Adrenal gland (tissue), 12 donors: ENCODE measurements around the gene DEF6. TPM values are rescaled to one million over a fixed set of nuclear protein-coding genes. Genes with fewer than 3 reads are reported as not detected.
A peak's percentile ranks its signal among the peaks of the same experiment; 100 is the strongest.

Experiments
- DNase-seq, 7 donors: peaks; one replicate each; pipeline ENCODE4 v3.0.0-alpha.2; 2019 to 2020
- H3K27ac ChIP-seq, 5 donors: fragments of 200-600 bp; sonication (generic) in 4 of 5; 1 replicate in 3 of 5; 2 replicates in 2 of 5; pipeline versions ENCODE4 v1.5.1 to v1.8.0; 2016 to 2020; ENCODE audit warnings: mild to moderate bottlenecking in 1 of 5
- H3K27me3 ChIP-seq: fragments of 200-600 bp; 2 replicates; pipeline ENCODE4 v1.8.0; 2021
- H3K36me3 ChIP-seq, 2 donors: fragments of 200-600 bp; replicated peaks in 1 of 2; 1 replicate in 1 of 2; 2 replicates in 1 of 2; pipeline versions ENCODE4 v1.5.1 to v1.8.0; 2018 to 2022
- H3K4me1 ChIP-seq, 2 donors: fragments of 200-600 bp; replicated peaks in 1 of 2; 1 replicate in 1 of 2; 2 replicates in 1 of 2; pipeline versions ENCODE4 v1.5.1 to v1.8.0; 2018 to 2021
- H3K4me3 ChIP-seq, 4 donors: fragments of 200-600 bp; sonication (generic) in 3 of 4; one replicate each; pipeline ENCODE4 v1.5.1; 2016 to 2018
- H3K9me3 ChIP-seq, 3 donors: fragments of 200-600 bp; sonication (generic) in 1 of 3; replicated peaks in 1 of 3; 1 replicate in 2 of 3; 2 replicates in 1 of 3; pipeline versions ENCODE4 v1.5.1 to v1.8.0; 2016 to 2021
- POLR2A ChIP-seq, 2 donors: fragments of 450-650 bp; IDR thresholded peaks; one replicate each; pipeline ENCODE4 v1.6.1; 2017; ENCODE audit warnings: antibody characterized with exemption in 2 of 2, mild to moderate bottlenecking in 2 of 2, moderate library complexity in 1 of 2
- WGBS, 4 donors: extraction: QIAGEN DNeasy Blood & Tissue Kit in 2 of 4; methylation state at CpG; one replicate each; pipeline versions ENCODE4 v1.1.5 to v1.1.7; 2013 to 2017; 5-methylcytosine and 5-hydroxymethylcytosine counted together
- intact Hi-C, 2 donors: fragments of 100-400 bp; cut with DNase I; formaldehyde crosslinking; loops; one replicate each; pipeline versions ENCODE4 v1.14.1 to v1.15.0; 2022 to 2023
- polyA plus RNA-seq, 3 donors: library from polyadenylated mRNA; stranded (reverse); fragments of 200-250 nt in 2 of 3; fragments of 350-450 nt in 1 of 3; fragmentation: Illumina TruSeq in 1 of 3; extraction: RNeasy Lipid Tissue Mini Kit (QIAGEN cat#74804) in 1 of 3; gene quantifications; one replicate each; pipeline ENCODE4 v1.2.3, GENCODE V29; 2013 to 2014
- total RNA-seq, 9 donors: library from RNA; depleted of rRNA in 4 of 9; stranded (reverse); fragments of >200 nt in 4 of 9; fragments of 120-200 nt in 1 of 9; fragmentation: NEBNext Ultra II Directional in 1 of 9; extraction: Animal tissue kit (Norgen Biotek cat#: 25700) in 1 of 9; gene quantifications; one replicate each; pipeline versions ENCODE4 v1.1.0 to v1.2.4, GENCODE V29; 2013 to 2023
- TF ChIP-seq, protein P1 (sequence below), 6 experiments: fragments of 450-650 bp in 4 of 6; fragments of 200-600 bp in 2 of 6; sonication (generic) in 1 of 6; IDR thresholded peaks; 1 replicate in 5 of 6; 2 replicates in 1 of 6; pipeline versions ENCODE4 v1.5.1 to v1.8.0; 2016 to 2021; ENCODE audit warnings: antibody characterized with exemption in 6 of 6, mild to moderate bottlenecking in 2 of 6, moderate library complexity in 1 of 6
- donor health status: healthy with polysubstance abuse.
- donor health status: Bipolar disorder and iron deficiency.
- donor health status: DM: yes; HTN: yes; CAD: no.
- donor health status: DM: no; HTN: no; CAD: no.
- donor health status: DM: no; HTN: no; CAD: no.
- donor health status: DM: yes; HTN: yes; CAD: no.

Gene DEF6
- total and polyA plus RNA-seq, 12 donors: 1.6 to 26.1 (median 6.1) TPM

DNA sequence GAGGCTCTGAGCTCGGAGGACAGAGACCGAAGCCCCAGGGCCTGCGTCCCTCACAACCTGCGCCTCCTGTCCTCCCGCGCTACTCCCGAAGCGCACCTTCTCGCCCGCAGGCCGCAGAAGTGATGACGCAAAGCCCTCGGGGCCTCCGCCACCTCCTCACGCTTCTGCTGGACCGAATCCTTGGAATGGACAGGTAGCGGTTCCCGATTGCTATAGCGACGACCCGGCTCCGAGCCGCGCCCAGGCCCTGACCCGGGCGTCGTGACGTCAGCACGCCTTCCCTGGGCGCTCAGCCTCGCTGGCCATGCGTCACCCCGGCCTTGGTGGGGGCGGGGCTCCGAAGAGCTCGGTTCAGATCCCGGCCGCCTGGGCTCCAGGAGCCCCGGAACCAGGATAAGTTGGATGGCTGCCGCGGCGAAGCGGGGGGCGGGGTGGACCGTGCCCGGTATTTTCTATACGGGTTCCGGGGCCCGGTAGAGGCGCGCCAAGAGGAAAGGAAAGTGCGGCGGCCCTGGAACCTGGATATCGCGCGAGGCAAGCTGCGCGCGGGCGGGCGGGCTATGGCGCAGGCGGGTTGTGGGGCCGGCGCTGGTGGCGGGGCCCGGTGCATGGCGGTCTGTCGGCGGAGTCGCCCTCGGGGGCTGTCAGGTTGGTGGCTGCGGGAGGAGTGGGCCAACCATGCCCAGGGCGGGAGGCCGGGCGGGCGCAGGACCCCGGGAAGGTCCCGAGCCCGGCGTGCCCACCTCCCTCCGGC lies 38.2 kb upstream of the DEF6 start, which contains the start of gene ZNF76:
ZNF76 (plus strand) TSS at position 542 of the 754 bp plus-strand sequence. CDS start 21,417 bp downstream, outside the sequence.
- 0% methylated on average over 1 to 76 of the region's 82 CpGs for WGBS, 4 donors

DNA sequence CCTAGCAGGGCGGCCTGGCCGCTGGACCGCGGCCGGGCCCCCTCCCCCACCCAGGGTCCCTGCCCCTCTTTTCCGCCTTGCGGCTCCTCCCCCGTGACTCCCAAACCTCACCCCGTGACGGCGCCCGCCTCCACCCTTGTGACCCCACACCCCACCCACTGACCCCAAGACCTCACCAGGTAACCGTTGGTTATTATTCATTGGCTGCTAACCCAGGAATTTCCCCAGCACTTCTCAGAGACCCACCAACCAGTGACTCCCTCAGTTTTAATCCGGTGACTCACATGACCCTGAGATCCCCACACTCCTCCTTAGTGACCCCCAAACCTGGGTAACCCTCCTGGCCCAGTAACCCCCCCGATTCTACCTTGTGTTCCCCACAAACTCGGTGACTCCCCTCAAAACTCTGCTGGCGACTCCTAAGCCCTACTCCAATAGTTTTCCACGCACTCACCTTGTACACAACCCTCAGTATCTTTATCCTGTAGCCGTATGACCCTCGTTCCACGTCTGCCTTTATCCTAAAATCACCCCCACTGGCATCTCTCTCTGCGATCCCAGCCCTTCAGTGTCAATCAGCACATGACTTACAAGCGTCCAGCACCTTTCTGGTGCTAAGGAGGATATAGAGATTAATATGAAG lies 37.5 kb upstream of the DEF6 start:
- H3K27me3 ChIP-seq: no peaks in the 10 kb centered on the region
- TF ChIP-seq, protein P1, sequence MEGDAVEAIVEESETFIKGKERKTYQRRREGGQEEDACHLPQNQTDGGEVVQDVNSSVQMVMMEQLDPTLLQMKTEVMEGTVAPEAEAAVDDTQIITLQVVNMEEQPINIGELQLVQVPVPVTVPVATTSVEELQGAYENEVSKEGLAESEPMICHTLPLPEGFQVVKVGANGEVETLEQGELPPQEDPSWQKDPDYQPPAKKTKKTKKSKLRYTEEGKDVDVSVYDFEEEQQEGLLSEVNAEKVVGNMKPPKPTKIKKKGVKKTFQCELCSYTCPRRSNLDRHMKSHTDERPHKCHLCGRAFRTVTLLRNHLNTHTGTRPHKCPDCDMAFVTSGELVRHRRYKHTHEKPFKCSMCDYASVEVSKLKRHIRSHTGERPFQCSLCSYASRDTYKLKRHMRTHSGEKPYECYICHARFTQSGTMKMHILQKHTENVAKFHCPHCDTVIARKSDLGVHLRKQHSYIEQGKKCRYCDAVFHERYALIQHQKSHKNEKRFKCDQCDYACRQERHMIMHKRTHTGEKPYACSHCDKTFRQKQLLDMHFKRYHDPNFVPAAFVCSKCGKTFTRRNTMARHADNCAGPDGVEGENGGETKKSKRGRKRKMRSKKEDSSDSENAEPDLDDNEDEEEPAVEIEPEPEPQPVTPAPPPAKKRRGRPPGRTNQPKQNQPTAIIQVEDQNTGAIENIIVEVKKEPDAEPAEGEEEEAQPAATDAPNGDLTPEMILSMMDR (IDR thresholded peaks at IDR 0.05): no peak
- no peak for TF ChIP-seq POLR2A (IDR thresholded peaks at IDR 0.05)
- H3K36me3 ChIP-seq: no peaks in the 10 kb centered on the region
- peaks cover 6 to 43% of the 10 kb centered on the region in 2 donors for H3K4me1 ChIP-seq
- peak; percentile 63 to 83 (median 78) for DNase-seq
- 3 to 12% (median 6%) methylated on average over 10 to 23 of the region's 23 CpGs for whole genome bisulfite sequencing, 4 donors
- H3K4me3 ChIP-seq: peak overlapping the region; percentile 21 to 88 (median 72)
- peak overlapping the region; percentile 51 to 99 (median 90) for H3K27ac ChIP-seq
- H3K9me3 ChIP-seq: no peaks in the 10 kb centered on the region
- intact Hi-C loops: no loop called here

More for the DNA sequence above, 38.2 kb upstream of the DEF6 start, which contains the start of gene ZNF76:
- Histone ChIP-seq H3K36me3 (no peaks in the 10 kb centered on the region), H3K27me3 (no peaks in the 10 kb centered on the region), H3K9me3 (no peaks in the 10 kb centered on the region), H3K4me3 (peak within 1 kb of the TSS; percentile 30 to 88 (median 72)), H3K27ac (peak within 1 kb of the TSS; percentile 86 to 99 (median 93)), H3K4me1 (peaks cover 6 to 44% of the 10 kb centered on the region in 2 donors)
- TF ChIP-seq, protein P1 (IDR thresholded peaks at IDR 0.05): peak in 4 of 6 experiments; percentile 40 to 81 (median 64)
- peak; percentile 71 for TF ChIP-seq POLR2A (IDR thresholded peaks at IDR 0.05)
- peak; percentile 98 to 100 (median 99) for DNase-seq
- intact Hi-C loops: no loop called here

DNA sequence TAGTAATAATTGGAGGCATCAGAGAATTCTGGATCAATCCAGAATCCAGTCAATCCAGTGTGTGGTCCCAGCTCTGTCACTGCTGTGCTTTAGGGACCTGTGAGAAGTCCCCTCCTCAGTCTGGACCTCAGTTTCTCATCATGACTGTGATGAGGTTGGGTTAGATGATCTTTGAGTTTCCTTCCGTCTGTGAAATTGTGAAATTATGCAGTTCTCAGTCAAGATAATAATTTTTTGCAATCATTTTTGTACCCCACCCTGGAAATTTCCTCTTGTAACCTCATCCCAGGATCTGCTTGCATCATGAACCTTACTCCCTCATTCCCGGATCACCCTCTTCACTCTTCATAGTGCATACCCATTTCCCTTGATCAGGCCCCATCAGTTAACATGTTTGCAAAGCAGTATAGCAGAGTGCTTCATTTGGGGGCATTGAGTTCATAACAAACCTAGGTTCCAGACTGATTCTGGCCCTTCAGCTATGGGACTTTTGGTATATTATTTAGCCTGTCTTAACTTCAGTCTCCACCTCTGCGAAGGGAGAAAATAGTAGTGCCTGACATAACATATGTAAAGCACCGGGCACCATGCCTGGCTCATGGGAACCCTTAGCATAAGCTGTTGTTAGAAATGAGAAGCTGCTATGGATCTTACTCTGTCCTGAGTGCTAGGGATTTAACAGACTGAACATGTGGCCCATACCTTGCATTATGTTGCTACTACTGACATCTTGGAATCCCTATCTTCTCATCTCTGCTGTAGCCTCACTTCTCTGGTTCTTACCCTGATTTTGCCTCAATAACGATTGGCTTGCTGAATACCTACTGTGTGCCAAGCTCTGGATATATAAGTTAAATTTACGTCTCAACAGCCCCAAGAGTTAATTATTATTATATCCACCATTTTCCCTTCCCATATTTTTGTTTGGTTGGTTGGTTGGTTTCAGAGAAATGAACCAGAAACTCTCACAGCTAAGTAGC lies 36.7 kb upstream of the DEF6 start:
- H3K27ac ChIP-seq: peak overlapping the region; percentile 51 to 99 (median 90)
- H3K4me3 ChIP-seq: peak overlapping the region in 2 of 4 donors; percentile 70 to 88
- intact Hi-C loops: no loop called here
- WGBS, 4 donors: 80 to 84% (median 81%) methylated on average over 6 of the region's 6 CpGs
- DNase-seq: no peak
- TF ChIP-seq, protein P1 (IDR thresholded peaks at IDR 0.05): no peak
- peaks cover 6 to 35% of the 10 kb centered on the region in 2 donors for H3K4me1 ChIP-seq
- no peaks in the 10 kb centered on the region for H3K9me3 ChIP-seq
- no peaks in the 10 kb centered on the region for H3K36me3 ChIP-seq
- no peaks in the 10 kb centered on the region for H3K27me3 ChIP-seq
